Activated CD4-positive, alpha-beta T cell treated with anti-CD3 and anti-CD28 coated beads for 36 hours (primary cell): Measurements from ENCODE around the gene TM9SF3. TPM values are rescaled to one million over a fixed set of nuclear protein-coding genes. Genes with fewer than 3 reads are reported as not detected.

Experiments used
- ATAC-seq: fragments of 200-7000 bp; cut with Tn5 transposase; one replicate; pipeline ENCODE4 v1.10.0; 2021; ENCODE audit warnings: mild to moderate bottlenecking, moderate library complexity
- CTCF ChIA-PET: fragments of 350-600 bp; sonication (Branson Sonifier 250); formaldehyde crosslinking; loops from one replicate; lab custom pipeline; 2021; ENCODE audit warnings: antibody characterized with exemption; lab: Charles Lee
- POLR2A ChIA-PET: fragments of 350-600 bp; sonication (Branson Sonifier 250); formaldehyde crosslinking; loops from one replicate; lab custom pipeline; 2021; ENCODE audit warnings: antibody characterized with exemption, inconsistent platforms; lab: Charles Lee
- DNase-seq: peaks from one replicate; pipeline ENCODE4 v3.0.0-alpha.2; 2020
- H3K27ac Mint-ChIP-seq: one replicate; pipeline ENCODE4 v1.8.0; 2021; ENCODE audit warnings: mixed read lengths
- H3K27me3 Mint-ChIP-seq: one replicate; pipeline ENCODE4 v1.8.0; 2021; ENCODE audit warnings: mixed read lengths
- H3K36me3 Mint-ChIP-seq: one replicate; pipeline ENCODE4 v1.8.0; 2021; ENCODE audit warnings: low read depth, mixed read lengths
- H3K4me1 Mint-ChIP-seq: one replicate; pipeline ENCODE4 v1.8.0; 2021; ENCODE audit warnings: mixed read lengths
- H3K4me3 Mint-ChIP-seq: one replicate; pipeline ENCODE4 v1.8.0; 2021; ENCODE audit warnings: mild to moderate bottlenecking, moderate library complexity, mixed read lengths
- H3K9me3 Mint-ChIP-seq: one replicate; pipeline ENCODE4 v1.8.0; 2021; ENCODE audit warnings: low read depth, mixed read lengths
- intact Hi-C, 2 experiments: fragments of 100-400 bp; cut with DNase I in 1 of 2; cut with micrococcal nuclease in 1 of 2; formaldehyde crosslinking; loops; one replicate each; pipeline versions ENCODE4 v1.14.2 to v1.15.1; 2022 to 2024; cut with DNase I, micrococcal nuclease
- total RNA-seq, 2 experiments: library from RNA; stranded (reverse); gene quantifications; one replicate each; pipeline ENCODE4 v1.2.3, GENCODE V29; 2021

The TM9SF3 gene
- total RNA-seq, 2 experiments from 2014 or later, result 45.3 to 70.2 TPM

GRCh38 chr10:96507044-96507443 is 79.8 kb downstream of the TM9SF3 start:
- H3K4me1 Mint-ChIP-seq, result no peaks in the 10 kb centered on the region
- ChIA-PET POLR2A (no interaction called here), CTCF (interaction anchor here (1.0 kb wide), 1 partner anchor 16 kb away, joined by 3 read pairs; no protein-coding TSS in a partner anchor)
- ATAC-seq (no peak), DNase-seq (no peak)
- no peak overlapping the region for H3K27ac Mint-ChIP-seq
- intact Hi-C loops, result no loop called here
- H3K4me3 Mint-ChIP-seq, result no peak overlapping the region
- no peaks in the 10 kb centered on the region for H3K36me3 Mint-ChIP-seq
- H3K9me3 Mint-ChIP-seq, result no peaks in the 10 kb centered on the region
- peaks cover 11% of the 10 kb centered on the region for H3K27me3 Mint-ChIP-seq

GRCh38 chr10:96505150-96506136 is 81.4 kb downstream of the TM9SF3 start:
- ChIA-PET POLR2A (no interaction called here), CTCF (interaction anchor here (1.5 kb wide), 1 partner anchor 14 kb away, joined by 3 read pairs; no protein-coding TSS in a partner anchor)
- intact Hi-C loops, result no loop called here
- H3K9me3 Mint-ChIP-seq, result no peaks in the 10 kb centered on the region
- no peak overlapping the region for H3K4me3 Mint-ChIP-seq
- no peaks in the 10 kb centered on the region for H3K36me3 Mint-ChIP-seq
- DNase-seq, result no peak
- ATAC-seq, result no peak
- no peaks in the 10 kb centered on the region for H3K4me1 Mint-ChIP-seq
- no peak overlapping the region for H3K27ac Mint-ChIP-seq
- H3K27me3 Mint-ChIP-seq, result peaks cover 9% of the 10 kb centered on the region

DNA sequence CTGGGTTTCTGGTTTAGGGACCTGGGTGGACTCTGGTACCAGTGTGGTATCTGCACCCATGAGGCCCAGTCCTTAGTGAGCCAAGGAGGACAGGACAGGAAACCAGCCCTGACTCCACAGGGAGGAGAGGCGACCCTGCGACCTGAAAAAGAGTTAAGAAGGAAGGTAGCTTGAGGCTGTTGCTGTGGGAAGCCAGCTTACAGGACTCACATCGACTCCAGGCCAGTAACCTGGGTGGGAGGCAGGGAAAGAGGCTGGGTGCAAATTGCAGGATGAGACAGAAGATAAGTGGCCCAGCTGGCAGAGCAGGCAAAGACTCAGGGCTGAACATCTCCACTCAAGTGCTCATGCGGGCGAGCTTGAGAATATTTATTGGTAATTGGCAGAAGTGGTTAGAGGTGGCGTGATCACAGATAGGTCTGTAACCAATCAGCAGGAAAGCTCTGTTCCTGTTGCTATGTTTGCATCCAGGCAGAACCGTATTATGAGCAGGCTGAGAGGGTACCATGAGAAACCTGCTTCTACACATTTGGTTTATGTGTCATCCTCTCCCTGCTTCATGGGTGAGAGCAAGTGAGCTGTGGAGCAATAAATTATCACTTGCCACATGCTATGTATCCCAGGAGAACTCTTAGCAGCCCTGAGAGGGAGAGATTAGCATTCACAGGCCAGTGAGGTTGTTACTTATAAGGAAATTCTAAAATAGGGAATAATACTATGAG is 84.1 kb downstream of the TM9SF3 start:
- CTCF ChIA-PET, result no interaction called here
- Mint-ChIP-seq H3K9me3 (no peaks in the 10 kb centered on the region), H3K4me1 (no peaks in the 10 kb centered on the region), H3K4me3 (no peak overlapping the region), H3K27me3 (peaks cover 11% of the 10 kb centered on the region), H3K27ac (no peak overlapping the region), H3K36me3 (no peaks in the 10 kb centered on the region)
- no peak for ATAC-seq
- intact Hi-C loops, result no loop called here
- POLR2A ChIA-PET, result no interaction called here
- DNase-seq, result no peak

- DNase-seq, result no peak
- no peaks in the 10 kb centered on the region for H3K9me3 Mint-ChIP-seq
- POLR2A ChIA-PET, result no interaction called here
- H3K4me1 Mint-ChIP-seq, result no peaks in the 10 kb centered on the region
- intact Hi-C loops, result no loop called here
- CTCF ChIA-PET, result interaction anchor here (0.8 to 1.6 kb wide), 2 partner anchors 9 to 13 kb away, joined by 3 to 6 read pairs; no protein-coding TSS in a partner anchor
- ATAC-seq, result no peak
- H3K27ac Mint-ChIP-seq, result no peak overlapping the region
- H3K36me3 Mint-ChIP-seq, result no peaks in the 10 kb centered on the region
- H3K27me3 Mint-ChIP-seq, result peaks cover 11% of the 10 kb centered on the region
- no peak overlapping the region for H3K4me3 Mint-ChIP-seq
These were observed 84.8 kb downstream of the TM9SF3 start for GRCh38 chr10:96501985-96502384.

DNA sequence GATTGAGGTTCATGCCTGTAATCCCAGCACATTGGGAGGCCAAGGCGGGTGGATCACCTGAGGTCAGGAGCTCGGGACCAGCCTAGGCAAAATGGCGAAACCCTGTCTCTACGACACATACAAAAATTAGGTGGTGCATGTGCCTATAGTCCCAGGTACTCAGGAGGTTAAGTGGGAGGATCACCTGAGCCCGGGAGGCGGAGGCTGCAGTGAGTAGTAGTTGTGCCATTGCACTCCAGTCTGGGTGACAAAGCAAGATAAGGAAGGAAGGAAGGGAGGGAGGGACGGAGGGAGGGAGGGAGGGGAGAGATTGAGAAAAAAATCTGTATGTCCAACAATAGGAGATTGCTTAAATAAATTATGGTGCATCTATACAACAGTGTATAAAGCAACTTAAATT is 86.3 kb downstream of the TM9SF3 start:
- no peaks in the 10 kb centered on the region for H3K36me3 Mint-ChIP-seq
- intact Hi-C loops, result no loop called here
- ATAC-seq (no peak), DNase-seq (no peak)
- ChIA-PET POLR2A (no interaction called here), CTCF (interaction anchor here (1.6 kb wide), 1 partner anchor 14 kb away, joined by 6 read pairs; no protein-coding TSS in a partner anchor)
- H3K4me1 Mint-ChIP-seq, result no peaks in the 10 kb centered on the region
- no peaks in the 10 kb centered on the region for H3K9me3 Mint-ChIP-seq
- no peak overlapping the region for H3K4me3 Mint-ChIP-seq
- H3K27me3 Mint-ChIP-seq, result peaks cover 11% of the 10 kb centered on the region
- H3K27ac Mint-ChIP-seq, result no peak overlapping the region

GRCh38 chr10:96500050-96500449 is 86.8 kb downstream of the TM9SF3 start:
- Mint-ChIP-seq H3K4me1 (no peaks in the 10 kb centered on the region), H3K36me3 (no peaks in the 10 kb centered on the region), H3K27me3 (peaks cover 12% of the 10 kb centered on the region), H3K9me3 (no peaks in the 10 kb centered on the region), H3K27ac (no peak overlapping the region), H3K4me3 (no peak overlapping the region)
- DNase-seq (no peak), ATAC-seq (no peak)
- CTCF ChIA-PET, result no interaction called here
- intact Hi-C loops, result no loop called here
- POLR2A ChIA-PET, result no interaction called here

- Mint-ChIP-seq H3K9me3 (no peaks in the 10 kb centered on the region), H3K36me3 (no peaks in the 10 kb centered on the region), H3K27me3 (peaks cover 13% of the 10 kb centered on the region), H3K4me1 (no peaks in the 10 kb centered on the region), H3K27ac (no peak overlapping the region), H3K4me3 (no peak overlapping the region)
- intact Hi-C loops, result no loop called here
- no peak for DNase-seq
- CTCF ChIA-PET, result interaction anchor here (0.6 to 1.8 kb wide), 4 partner anchors 13 to 479 kb away, joined by 3 to 11 read pairs (median 4); no protein-coding TSS in a partner anchor
- ATAC-seq, result no peak
- POLR2A ChIA-PET, result no interaction called here
These were observed 89.4 kb downstream of the TM9SF3 start for GRCh38 chr10:96497391-96497790.

GRCh38 chr10:96496281-96496925 is 90.4 kb downstream of the TM9SF3 start:
- H3K27me3 Mint-ChIP-seq, result peaks cover 9% of the 10 kb centered on the region
- H3K4me3 Mint-ChIP-seq, result no peak overlapping the region
- CTCF ChIA-PET, result interaction anchor here (0.9 to 1.0 kb wide), 2 partner anchors 13 to 15 kb away, joined by 3 to 4 read pairs; no protein-coding TSS in a partner anchor
- H3K27ac Mint-ChIP-seq, result no peak overlapping the region
- intact Hi-C loops, result no loop called here
- H3K4me1 Mint-ChIP-seq, result no peaks in the 10 kb centered on the region
- no peaks in the 10 kb centered on the region for H3K9me3 Mint-ChIP-seq
- H3K36me3 Mint-ChIP-seq, result no peaks in the 10 kb centered on the region
- no peak for ATAC-seq
- DNase-seq, result no peak
- POLR2A ChIA-PET, result no interaction called here

- Mint-ChIP-seq H3K36me3 (no peaks in the 10 kb centered on the region), H3K27ac (no peak overlapping the region), H3K27me3 (peaks cover 7% of the 10 kb centered on the region), H3K4me3 (no peak overlapping the region), H3K9me3 (no peaks in the 10 kb centered on the region), H3K4me1 (no peaks in the 10 kb centered on the region)
- CTCF ChIA-PET, result interaction anchor here (1.0 kb wide), 1 partner anchor 16 kb away, joined by 3 read pairs; no protein-coding TSS in a partner anchor
- POLR2A ChIA-PET, result no interaction called here
- ATAC-seq, result no peak
- DNase-seq, result no peak
- intact Hi-C loops, result no loop called here
These were observed 91.3 kb downstream of the TM9SF3 start for GRCh38 chr10:96495544-96495943.

GRCh38 chr10:96494694-96495093 is 92.1 kb downstream of the TM9SF3 start:
- ChIA-PET POLR2A (no interaction called here), CTCF (no interaction called here)
- H3K9me3 Mint-ChIP-seq, result no peaks in the 10 kb centered on the region
- no peak overlapping the region for H3K4me3 Mint-ChIP-seq
- no peaks in the 10 kb centered on the region for H3K36me3 Mint-ChIP-seq
- intact Hi-C loops, result no loop called here
- no peaks in the 10 kb centered on the region for H3K4me1 Mint-ChIP-seq
- DNase-seq, result no peak
- peaks cover 7% of the 10 kb centered on the region for H3K27me3 Mint-ChIP-seq
- ATAC-seq, result no peak
- H3K27ac Mint-ChIP-seq, result no peak overlapping the region

GRCh38 chr10:96493871-96494525 is 92.8 kb downstream of the TM9SF3 start:
- POLR2A ChIA-PET, result no interaction called here
- no peaks in the 10 kb centered on the region for H3K36me3 Mint-ChIP-seq
- ATAC-seq (no peak), DNase-seq (no peak)
- peaks cover 7% of the 10 kb centered on the region for H3K27me3 Mint-ChIP-seq
- H3K9me3 Mint-ChIP-seq, result no peaks in the 10 kb centered on the region
- intact Hi-C loops, result no loop called here
- H3K4me3 Mint-ChIP-seq, result no peak overlapping the region
- H3K4me1 Mint-ChIP-seq, result no peaks in the 10 kb centered on the region
- CTCF ChIA-PET, result no interaction called here
- no peak overlapping the region for H3K27ac Mint-ChIP-seq
